NB4 (cell line): ENCODE measurements around the gene DDX42.

Experiments
- MYC ChIP-seq: IDR thresholded peaks from 2 replicates; pipeline ENCODE4 v1.6.1; 2011; ENCODE audit warnings: low read depth, low read length
- POLR2A ChIP-seq: IDR thresholded peaks from 2 replicates; pipeline ENCODE4 v1.6.1; 2011; ENCODE audit warnings: mild to moderate bottlenecking; ENCODE audit not compliant: insufficient read length; ENCODE audit errors: extremely low read depth
- TF ChIP-seq, protein P1 (sequence below): IDR thresholded peaks from one replicate; pipeline ENCODE4 v1.5.1; 2012; ENCODE audit warnings: low read depth, low read length
- TF ChIP-seq, protein P2 (sequence below): IDR thresholded peaks from 2 replicates; pipeline ENCODE4 v1.6.1; 2011; ENCODE audit warnings: low read depth, low read length

DNA sequence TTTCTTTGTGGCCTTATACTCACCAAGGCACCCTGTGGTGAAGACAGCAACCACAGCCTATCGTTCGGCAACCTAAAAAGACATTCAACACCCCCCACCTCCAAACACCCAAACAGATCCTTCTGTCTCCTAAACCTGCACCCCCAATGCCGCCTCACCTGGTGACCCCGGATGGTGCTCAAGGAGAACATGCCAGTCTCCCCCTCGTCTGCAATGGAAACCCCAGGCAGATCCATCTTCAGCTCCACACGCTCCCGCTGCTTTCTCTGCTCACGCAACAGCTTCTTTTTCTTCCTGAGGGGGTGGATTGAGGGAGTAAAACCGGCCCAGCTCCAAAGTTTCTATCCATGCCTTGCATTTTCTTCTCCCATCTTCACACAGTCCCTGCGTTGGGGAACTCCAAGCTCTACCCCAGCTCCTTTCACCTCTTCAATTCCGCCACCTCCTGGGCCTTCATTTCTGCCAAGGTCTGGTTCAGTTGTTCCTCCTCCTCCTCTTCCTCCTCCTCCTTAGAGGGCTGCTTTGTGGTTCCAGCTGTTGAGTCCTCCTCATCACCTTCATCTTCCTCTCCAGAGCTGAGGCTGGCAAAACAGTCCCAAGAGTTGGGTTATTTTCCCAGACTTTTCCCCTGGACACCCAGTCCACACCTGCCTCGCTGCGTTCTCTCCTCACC is 49.8 kb downstream of the DDX42 start:
- TF ChIP-seq, protein P1, sequence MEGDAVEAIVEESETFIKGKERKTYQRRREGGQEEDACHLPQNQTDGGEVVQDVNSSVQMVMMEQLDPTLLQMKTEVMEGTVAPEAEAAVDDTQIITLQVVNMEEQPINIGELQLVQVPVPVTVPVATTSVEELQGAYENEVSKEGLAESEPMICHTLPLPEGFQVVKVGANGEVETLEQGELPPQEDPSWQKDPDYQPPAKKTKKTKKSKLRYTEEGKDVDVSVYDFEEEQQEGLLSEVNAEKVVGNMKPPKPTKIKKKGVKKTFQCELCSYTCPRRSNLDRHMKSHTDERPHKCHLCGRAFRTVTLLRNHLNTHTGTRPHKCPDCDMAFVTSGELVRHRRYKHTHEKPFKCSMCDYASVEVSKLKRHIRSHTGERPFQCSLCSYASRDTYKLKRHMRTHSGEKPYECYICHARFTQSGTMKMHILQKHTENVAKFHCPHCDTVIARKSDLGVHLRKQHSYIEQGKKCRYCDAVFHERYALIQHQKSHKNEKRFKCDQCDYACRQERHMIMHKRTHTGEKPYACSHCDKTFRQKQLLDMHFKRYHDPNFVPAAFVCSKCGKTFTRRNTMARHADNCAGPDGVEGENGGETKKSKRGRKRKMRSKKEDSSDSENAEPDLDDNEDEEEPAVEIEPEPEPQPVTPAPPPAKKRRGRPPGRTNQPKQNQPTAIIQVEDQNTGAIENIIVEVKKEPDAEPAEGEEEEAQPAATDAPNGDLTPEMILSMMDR = no peak
- TF ChIP-seq POLR2A = no peak
- TF ChIP-seq, protein P2, sequence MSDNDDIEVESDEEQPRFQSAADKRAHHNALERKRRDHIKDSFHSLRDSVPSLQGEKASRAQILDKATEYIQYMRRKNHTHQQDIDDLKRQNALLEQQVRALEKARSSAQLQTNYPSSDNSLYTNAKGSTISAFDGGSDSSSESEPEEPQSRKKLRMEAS = no peak
- TF ChIP-seq MYC = no peak
